SW480 (cell line): ENCODE data around the gene CA10.

Source experiments
- DNase-seq: peaks from one replicate; pipeline ENCODE4 v3.0.0-alpha.2; 2016; ENCODE audit warnings: low spot score

CA10 gene

DNA sequence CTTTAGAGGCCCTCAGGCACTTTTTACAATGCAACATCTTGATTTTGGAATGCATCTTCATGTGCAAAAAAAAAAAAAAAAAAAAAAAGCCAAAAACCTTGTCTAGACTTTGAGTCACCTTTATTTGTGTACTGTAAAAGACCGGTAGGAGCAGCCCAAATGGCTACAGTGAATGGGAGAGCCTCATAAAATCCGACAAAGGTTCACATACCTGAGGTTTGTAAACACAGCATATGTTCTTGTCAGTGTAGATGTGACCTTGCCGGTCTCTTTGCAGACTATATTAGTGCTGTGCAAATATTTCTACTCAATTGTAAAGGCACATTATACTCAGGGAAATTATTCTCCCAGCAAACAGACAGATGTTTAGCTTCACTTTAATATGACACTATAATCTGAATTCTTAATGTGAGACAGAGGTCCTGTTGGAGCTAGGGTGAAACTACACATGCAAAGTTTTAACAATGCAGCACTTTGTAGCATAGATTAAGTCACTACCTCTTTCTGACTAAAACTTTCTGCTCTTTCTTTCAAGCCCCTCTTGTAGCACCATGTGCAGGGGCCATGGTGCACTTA is 211.3 kb downstream of the CA10 start:
- DNase-seq: no peak

DNA sequence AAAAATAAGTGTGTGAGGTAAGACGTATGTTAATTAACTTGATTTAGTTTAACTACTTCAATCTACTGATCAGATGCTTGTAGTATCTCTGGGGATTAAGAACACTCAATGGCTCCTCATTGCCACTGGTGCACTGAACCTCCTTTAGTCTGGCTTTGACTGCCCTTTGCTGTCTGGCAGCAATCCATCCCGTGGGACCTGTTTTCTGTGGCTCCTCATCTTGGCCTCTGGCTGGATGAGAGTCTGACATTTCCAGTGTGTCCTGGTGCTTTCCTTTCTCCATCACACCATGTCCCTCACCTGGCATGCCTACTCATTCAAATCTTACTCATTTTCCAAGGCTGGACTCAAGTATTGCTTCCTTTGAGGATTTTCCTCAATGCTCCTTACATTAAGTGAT is 212.2 kb downstream of the CA10 start:
- no peak for DNase-seq

DNA sequence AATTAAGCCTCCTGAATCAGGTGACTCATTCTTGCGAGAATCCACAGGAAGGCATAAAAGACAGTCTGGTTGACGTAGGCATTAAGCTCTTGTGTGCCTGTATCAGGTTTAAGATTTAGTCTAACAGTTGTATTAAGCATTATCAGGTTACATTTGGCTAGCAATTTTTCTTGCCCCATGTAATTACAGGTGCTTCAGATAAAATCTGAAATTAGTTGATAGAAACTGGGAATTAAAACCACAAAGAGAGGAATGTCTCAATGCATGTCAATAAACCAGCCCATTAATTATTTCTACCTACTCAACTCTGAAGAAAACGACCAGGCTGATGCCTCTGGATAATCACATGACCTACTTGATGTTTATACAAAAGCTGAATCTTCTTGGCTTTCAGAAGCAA is 217.2 kb downstream of the CA10 start:
- no peak for DNase-seq

DNA sequence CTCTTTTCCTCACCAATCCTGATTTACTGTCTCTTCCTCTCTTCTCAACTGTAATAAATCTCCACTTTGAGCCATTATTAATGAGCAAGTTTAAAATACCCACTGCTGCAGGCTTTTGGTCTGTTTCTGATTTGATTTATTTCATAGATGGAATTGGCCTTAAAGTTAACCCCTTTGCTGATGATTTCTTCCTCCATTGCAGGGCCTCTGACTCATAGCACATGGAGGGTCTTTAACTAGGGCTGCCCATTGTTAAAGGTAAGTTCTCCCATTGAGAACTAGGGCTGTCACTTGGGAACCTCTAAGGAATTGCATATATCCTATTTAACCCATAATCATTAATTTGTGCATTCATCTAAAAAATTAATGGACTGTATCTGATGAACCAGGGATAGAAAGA is 221.2 kb downstream of the CA10 start:
- no peak for DNase-seq

DNA sequence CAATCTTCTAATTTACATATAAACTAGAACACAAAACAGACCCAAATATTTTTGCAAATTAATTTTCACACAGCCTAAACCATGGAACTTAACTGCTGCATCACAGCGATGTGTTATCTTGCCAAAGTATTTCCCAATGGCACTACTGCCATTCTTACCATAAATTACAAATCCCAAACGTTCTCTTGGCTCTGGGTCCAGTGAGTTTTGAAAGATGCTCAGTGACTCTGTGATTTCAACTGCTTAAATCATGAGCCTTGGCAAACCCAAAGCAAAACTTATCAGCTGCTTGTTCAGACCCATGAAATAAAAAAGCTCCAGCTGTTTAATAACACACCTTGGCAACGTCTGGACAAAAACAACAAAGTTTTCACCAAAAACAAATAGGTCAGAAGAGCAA is 223.0 kb downstream of the CA10 start:
- DNase-seq: no peak

DNA sequence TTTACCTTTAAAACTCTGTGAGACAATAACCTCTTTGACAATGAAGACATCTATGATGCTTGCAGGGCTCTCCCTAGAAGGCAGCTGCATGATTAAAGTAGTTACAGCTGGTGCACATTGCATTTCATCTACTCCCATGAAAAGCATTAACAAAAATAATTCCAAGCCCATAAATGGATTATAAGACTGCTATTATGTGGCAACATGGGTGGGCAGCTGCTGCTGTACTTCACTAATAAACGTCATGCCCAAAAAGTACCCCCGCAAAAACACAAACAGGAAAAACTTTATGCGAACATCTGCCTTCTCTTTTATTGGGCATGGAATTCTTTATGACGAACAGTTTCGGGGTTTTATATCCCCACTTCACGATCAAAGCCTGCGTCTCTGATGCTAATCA is 224.9 kb downstream of the CA10 start:
- DNase-seq: no peak

DNA sequence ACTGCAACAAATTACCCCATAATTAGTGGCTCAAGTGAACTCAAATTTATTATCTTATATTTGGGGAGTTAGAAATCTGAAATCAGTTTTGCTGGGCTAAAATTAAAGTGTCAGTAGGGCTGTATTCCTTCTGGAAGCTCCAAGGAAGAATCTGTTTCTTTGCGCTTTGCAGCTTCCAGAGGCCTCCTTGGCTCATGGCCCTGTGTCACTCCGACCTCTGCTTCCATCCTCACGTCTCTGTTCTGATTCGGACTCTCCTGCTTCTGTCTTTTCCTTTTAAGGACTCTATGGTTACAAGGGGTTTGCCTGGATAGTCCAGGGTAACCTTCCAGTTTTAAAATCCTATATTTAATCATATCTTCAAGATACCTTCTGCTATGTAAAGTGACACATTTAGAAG is 232.1 kb downstream of the CA10 start:
- DNase-seq: no peak

DNA sequence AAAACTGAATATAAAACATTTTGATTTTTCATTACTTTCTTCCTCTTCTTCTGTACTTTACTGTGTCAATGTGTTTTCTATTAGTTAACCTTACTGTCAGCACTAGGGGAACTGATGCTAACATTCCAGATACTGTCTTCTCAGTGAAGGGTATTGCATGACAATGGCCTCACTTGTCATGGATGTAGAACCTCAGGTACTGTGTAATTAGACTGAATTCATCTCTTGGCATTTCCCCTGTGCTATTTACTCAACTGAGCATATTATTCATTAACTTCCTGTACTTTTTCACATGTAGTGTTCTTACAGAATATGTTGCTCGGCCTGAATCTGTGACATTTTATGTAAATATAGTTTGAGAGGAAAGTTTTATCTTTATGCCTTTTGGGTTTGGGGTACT is 237.0 kb downstream of the CA10 start:
- no peak for DNase-seq

DNA sequence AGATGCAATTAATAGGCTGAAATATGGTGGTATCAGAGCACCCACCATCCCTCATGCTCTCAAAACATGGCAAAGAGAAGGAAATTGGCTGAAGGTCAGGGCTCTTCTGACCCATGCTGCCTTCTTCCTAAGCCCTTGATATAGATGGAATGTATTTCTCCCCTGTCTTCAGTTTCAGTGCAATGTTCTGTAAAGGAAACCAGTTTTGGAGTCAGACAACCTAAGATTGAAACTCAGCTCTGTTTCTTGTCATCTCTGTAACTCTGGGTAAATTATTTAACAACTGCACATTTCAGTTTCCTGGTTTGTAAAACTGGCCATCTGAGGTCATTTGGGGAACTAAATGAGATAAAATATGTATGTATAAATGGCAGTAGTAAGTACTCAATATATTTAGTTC is 243.9 kb downstream of the CA10 start:
- DNase-seq: no peak

DNA sequence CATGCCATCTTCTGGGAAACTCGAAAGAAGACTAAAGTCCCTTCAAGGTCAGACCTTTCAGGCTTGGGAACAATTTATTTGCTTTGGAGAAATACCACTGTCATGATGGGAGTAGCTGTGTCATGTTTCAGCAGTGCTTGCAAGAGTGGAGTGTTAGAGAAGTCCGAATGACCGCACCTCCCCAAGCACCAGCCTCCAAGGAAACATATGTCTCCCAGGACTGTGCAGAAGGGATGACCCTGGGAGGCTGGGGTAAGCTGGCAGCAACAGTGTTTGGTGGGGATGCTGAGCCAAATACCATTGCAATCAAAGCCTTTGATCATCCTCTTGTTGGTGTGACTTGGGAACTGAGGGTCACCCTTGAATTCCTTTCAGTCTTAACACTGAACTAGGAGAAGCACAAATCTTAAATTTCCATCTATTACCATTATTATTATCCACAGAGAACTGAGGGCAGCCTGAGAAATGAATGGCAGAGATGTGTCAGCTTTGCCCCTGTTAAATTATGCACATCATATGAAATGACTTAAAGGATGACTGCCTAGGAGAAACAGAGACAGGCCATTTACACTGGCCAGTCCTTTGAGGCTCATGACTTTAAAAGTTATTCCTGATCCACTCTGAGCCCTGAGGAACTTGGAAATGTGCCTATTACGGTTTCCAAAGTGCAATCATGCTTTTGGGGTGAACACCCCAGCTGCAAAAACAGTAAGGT is 244.9 kb downstream of the CA10 start:
- no peak for DNase-seq

DNA sequence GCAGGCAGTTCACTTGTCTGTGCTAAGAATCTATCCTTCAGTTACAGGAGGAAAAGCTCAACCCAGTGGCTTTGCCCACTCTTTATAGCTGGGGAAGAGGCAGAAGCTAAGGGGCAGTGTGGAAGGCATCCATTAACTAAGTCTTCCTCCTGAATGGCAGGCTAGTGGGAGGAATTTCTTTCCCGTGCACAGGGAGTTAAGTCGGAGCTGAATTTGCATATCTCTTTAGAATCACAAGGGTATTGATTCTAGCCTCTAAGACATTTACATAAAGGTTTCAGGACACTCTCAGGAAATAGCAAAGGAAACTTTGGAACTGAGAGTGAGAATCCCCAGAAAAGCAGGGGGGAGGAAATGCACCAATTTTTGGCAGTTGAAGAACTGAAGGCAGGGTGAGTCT is 245.6 kb downstream of the CA10 start:
- DNase-seq: no peak

DNA sequence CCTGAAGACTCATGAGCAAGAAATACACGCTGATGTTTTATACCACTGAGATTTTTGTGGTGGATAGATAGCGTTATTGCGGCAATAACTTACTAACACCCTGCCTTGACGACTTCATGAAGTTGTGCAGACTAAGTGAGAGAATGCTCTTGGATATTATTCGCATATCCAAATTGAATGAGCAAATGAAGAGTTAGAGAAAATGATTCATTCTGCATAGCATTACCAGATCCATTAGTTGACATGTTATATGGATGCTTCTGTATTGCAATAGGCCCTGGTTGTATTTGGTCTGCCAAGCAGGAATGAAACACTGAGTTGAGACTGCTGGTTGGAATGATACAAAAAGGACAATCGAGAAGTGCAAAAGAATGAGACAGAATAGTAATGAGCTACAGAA is 247.3 kb downstream of the CA10 start:
- no peak for DNase-seq

DNA sequence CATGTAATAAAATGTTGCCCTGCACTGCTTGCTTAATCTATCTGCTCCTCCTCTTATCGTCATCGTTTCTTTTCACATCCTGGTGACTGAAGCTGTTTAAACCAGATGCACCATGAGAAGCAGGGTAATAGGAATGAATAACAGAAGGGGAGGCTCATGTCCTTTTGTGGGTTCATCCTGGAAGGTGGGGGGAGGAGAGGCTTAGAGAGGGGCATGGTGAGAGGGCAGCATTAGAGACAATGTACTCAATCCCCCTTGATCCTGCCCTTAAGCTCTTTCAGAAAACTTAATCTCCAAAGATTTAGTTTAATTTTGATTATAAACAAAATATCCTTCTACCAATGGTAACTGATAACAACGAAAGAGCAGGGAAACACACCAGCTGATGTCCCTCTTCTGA is 248.5 kb downstream of the CA10 start:
- DNase-seq: no peak

DNA sequence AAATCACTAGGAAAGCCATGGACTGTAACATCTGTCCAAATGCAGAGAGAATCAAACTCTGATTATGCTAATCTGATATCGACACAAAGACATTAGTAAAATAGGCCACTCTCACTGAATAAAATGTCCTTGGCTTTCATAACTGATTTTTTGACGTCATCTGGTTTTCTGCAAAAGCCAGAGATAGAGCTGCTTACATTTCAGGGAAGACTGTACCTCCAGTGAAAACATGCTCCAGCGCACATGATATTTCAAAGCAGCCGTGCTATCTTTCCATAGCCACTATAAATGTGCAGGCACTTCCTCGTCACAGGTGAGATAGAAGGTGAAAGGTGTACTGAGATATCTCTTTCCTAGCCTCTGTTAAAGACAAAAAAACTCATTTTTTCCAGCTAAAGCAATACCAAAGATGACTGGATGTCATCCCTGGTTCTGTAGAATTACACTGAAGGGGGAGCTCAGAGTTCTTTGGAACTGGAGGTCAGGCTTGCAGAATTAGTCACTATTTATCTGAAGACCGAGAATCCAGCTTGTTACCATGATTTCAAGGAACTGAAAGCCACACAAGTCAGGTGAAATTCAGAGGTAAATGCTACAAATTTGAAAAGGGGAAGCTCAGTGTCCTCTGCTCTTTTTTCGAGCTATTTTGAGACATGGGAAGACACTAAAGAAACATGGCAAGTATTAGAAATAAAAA is 249.5 kb downstream of the CA10 start:
- DNase-seq: no peak

DNA sequence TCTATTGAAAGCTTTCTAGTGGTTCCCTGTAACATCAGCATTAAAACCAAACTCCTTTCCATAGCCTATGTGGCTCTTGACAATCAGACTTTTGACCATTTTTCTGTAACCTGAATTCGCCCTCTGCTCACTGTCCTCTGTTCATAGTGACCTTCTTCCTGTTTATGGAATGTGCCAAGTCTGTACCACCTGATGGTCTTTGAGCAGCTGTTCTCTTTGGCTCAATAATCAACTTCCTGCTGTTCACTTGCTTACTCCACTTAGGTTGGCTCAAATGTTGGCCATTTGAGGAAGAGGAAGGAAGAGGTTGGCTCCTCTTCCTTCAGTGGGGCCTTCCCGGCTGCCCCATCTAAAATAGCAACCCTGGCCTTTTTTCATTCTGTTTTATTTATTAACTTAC is 251.5 kb downstream of the CA10 start:
- DNase-seq: no peak

DNA sequence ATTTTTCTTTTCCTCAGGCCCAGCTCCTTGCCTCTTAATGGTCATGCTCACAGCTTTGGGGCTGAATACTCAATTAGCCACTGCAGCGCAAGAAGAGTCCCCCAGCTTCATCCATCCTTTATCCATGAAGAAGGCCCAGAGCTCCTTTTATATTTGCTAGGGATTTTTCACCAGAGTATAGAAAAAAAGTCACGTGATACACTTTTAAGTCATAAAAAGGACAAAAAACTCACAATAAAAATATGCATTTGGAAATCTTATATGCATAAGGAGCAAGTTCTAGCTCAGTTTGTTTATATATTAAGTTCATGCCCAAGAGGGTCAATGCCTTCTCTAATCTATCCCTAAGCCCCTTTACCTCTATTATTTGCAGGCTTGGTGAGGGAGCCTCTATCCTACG is 254.1 kb downstream of the CA10 start:
- no peak for DNase-seq

DNA sequence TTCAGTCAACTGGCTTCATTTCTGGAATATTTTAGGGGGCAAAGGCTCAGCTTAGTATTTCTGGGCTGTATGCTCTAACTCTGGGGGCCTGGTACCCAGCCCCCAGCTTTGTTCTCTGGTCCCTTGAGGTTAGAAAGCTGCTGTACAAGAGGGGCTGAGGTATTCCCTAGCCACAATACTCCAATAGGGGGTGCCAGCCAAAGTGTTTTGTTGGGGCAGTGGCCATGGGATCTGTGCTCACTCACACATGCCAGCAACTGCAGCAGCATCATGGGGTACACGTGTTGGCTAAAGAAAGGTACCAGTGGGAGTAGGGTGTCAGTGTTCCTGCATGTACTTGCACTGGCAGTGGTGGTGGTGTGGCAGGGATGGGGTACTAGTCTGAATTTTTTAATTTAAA is 257.3 kb downstream of the CA10 start:
- no peak for DNase-seq

DNA sequence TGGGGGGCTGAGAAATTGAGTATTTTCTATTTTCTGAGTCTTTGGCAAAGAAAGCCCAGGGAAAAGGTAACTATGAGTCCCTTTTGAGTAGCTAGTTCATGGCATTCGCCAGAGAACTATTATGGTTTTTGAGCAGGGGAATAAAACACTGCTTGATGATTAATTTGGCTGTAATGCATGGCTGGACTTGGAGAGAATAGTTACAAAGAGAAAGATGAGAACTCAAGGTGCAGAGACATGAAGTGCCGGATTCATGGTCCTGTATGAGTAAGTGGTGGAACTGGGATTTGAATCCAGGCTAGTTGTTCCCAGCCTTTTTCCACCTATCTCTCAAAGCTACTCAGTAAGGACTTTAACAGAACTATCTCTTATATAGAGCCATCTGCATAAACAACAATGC is 266.6 kb downstream of the CA10 start:
- DNase-seq: no peak

DNA sequence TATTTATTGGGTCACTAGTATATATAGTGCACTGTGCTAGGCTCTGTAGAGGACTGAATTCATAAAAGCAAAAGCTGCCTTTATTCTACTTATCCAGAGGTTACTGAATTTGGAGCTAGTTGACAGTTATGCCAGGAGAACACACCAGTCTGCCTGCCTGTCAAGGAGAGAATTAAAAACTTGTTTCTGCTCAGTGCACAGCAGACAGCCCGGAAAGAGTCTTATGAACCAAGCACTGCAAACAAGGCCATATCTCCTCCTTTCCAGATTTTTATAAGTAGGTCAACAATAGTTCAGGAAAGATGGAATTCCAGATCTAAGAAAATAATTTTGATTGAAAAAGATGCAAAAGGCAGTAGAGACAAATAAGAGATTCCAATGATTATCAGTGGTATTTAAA is 267.8 kb downstream of the CA10 start:
- no peak for DNase-seq

DNA sequence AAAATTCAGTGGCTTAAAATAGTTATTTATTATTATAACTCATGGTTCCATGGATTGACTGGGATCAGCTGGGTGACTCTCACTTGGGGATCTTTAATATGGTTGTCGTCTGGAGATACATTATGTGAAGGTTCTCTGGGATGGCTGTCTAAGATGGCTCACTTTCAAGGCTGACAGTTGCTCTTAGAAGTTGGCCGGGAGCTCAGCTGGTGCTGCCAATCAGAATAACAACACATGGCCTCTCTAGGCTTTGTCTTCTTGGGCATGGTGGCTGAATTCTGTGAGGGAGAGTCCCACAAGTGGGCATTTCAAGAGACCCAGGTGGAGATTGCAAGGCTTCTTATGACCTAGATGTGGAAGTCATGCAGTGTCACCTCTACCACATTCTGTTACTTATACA is 269.7 kb downstream of the CA10 start:
- no peak for DNase-seq

DNA sequence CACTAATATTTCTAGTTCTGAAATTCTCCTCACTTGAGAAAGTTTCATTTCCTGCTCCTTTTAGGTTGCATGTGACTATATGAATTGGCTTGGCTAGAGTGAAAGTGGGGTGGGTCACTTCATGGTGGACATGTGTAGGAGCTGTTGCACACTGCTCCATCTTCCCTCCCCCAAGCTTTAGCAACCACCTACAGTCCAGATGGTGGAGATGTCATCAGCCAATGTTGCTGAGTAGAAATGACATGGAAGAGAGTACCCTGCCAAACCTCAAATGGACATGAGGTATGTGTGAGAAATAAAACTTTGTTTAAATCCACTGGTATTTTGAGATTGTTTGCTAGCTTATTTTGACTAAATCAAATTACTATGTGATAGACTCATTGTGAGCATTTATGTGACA is 281.5 kb downstream of the CA10 start:
- no peak for DNase-seq

DNA sequence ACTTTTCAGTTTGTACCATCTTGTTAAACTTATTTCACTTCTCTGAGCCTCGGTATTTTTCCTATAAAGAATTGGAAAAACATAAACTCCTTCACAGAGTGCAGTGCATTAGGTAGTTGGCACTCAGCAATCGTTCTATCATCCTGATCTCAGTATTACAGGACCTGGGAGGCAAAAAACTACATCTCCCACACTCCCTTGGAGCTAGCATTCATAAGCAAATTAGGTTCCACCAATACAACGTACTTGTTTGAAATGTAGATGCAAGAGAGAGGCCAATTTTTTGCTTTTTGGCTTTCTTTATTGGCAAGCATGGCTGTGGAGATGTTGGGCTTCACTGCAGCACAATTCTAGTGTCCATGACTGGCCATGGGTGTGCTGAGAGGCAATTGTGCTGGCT is 285.2 kb downstream of the CA10 start:
- no peak for DNase-seq

DNA sequence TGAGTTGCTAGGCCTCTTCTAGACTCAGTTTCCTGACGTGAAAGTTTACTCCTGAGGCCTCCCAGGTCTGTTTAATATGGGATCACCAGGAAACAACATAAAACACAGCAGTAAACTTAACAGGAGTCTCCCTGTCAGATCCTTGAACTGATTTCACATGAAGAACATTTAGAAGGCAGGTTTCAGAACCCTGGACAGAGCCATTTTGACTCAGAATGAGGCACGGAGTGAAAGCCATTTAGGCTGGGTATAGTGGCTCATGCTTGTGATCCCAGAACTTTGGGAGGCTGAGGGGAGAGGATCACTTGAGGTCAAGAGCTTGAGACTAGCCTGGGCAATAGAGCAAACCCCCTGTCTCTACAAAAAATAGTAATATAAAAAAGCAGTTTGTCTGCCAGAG is 289.1 kb downstream of the CA10 start:
- DNase-seq: no peak
